GM21528 (cell line): ENCODE data around the gene ZNF133.
"Not testable (repeated sequence)": the region's sequence is repeated elsewhere in the genome, so short reads cannot be mapped to it uniquely, and the experiment has no call there.

Experiments
- ATAC-seq: cut with Tn5 transposase; IDR thresholded peaks from one replicate; pipeline ENCODE4 v1.9.1; 2021; ENCODE audit warnings: mild to moderate bottlenecking, moderate library complexity; ENCODE audit not compliant: unreplicated experiment, low FRiP score

ZNF133 gene

GRCh38 chr20:18287915-18288748, at the start of gene ZNF133:
ZNF133 (plus strand) TSS chr20:18288527; CDS start chr20:18305687, 17,160 bp downstream.
- ATAC-seq: peak; percentile 98

- ATAC-seq: no peak
Measured at GRCh38 chr20:18240997-18241396, 47.3 kb upstream of the ZNF133 start.

DNA sequence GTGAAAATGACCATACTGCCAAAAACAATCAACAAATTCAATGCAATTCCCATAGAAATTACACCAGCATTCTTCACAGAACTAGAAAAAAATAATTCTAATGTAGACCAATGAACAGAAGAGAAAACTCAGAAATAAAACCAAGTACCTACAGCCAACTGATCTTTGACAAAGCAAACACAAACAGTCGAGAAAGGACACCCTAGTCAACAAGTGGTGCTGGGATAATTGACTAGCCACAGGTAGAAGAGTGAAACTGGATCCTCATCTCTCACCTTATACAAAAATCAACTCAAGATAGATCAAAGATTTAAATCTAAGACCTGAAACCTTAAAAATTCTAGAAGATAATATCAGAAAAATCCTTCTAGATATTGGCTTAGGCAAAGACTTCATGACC, 44.5 kb upstream of the ZNF133 start:
- ATAC-seq: no peak

- ATAC-seq: not testable (repeated sequence)
Measured at GRCh38 chr20:18248545-18248944, 39.8 kb upstream of the ZNF133 start.

GRCh38 chr20:18250217-18250616, 38.1 kb upstream of the ZNF133 start:
- no peak for ATAC-seq

- no peak for ATAC-seq
Measured at GRCh38 chr20:18252597-18253451, 35.5 kb upstream of the ZNF133 start.

DNA sequence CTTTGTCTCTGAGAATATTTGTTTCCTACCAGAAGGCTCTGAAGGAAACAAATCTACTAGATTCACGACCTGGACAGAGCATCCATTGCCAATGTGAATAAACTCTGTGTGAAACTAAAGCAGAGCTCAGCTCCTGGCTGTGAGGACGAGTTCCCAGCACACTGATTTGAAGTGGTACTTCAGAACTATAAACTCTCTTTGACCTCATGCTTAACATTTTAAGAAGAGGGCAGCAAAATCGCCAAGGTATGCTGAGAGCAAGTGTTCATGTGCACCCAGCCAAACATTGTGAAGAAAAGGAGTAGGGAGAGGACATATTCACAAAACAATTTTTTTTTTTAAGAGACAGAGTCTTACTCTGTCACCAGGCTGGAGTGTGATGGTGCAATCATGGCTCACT, 33.7 kb upstream of the ZNF133 start:
- ATAC-seq: no peak

- no peak for ATAC-seq
Measured at GRCh38 chr20:18255526-18255925, 32.8 kb upstream of the ZNF133 start.

DNA sequence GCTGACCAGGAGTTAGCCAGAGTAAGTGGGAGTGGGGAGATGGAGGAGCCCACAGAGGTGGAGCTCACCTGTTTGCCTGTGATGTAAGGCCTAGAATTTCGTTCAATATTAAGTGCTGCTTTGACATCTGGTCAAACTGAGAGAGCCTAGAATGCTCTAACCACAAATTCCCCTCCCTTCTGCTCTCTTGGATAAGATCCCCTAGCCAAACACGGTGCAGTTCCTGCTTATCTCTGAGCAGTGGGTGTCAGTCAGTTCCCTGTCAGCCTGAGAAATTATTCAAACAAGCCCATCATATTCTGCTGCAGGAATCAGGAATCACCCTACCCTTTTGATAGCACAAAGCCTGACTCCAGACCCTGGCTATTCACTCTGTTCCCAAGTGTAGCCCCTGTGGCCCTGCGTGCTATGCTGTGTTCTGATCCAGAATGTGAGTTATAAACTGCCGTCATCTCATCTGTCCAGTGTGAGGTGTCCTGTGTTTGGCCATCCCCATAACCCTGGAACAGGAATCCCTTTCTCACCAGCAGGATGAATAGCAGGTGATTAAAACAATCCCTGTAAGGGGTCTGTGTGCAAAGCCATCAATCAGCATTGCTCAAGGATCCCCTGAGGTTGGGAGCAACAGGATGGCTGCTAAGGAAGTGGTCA, 31.8 kb upstream of the ZNF133 start:
- no peak for ATAC-seq

GRCh38 chr20:18258126-18258860, 30.0 kb upstream of the ZNF133 start:
- no peak for ATAC-seq

GRCh38 chr20:18259730-18260129, 28.6 kb upstream of the ZNF133 start:
- ATAC-seq: no peak

DNA sequence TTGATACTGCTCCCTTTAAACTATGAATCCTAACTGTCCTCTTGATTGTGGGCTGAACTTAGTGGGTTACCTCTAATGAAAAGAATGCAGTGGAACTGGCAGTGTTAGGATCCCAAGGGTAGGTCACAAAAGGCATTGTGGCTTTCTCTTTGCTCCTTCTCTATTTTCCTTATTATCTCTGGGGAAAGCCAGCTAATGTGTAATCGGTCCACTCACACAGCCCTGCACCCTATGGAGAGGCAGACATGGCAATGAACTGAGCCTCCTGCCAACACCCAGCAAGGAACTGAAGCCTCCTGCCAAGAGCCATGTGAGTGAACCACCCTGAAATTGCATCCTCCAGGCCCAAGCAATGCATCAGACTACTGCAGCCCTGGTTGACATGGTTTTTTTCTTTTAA, 24.6 kb upstream of the ZNF133 start:
- ATAC-seq: no peak

- ATAC-seq: no peak
Measured at GRCh38 chr20:18265441-18265840, 22.9 kb upstream of the ZNF133 start.

- ATAC-seq: no peak
Measured at GRCh38 chr20:18266282-18266681, 22.0 kb upstream of the ZNF133 start.

- no peak for ATAC-seq
Measured at GRCh38 chr20:18267815-18268214, 20.5 kb upstream of the ZNF133 start.

- ATAC-seq: no peak
Measured at GRCh38 chr20:18271160-18271559, 17.2 kb upstream of the ZNF133 start.

- no peak for ATAC-seq
Measured at GRCh38 chr20:18272451-18272850, 15.9 kb upstream of the ZNF133 start.

DNA sequence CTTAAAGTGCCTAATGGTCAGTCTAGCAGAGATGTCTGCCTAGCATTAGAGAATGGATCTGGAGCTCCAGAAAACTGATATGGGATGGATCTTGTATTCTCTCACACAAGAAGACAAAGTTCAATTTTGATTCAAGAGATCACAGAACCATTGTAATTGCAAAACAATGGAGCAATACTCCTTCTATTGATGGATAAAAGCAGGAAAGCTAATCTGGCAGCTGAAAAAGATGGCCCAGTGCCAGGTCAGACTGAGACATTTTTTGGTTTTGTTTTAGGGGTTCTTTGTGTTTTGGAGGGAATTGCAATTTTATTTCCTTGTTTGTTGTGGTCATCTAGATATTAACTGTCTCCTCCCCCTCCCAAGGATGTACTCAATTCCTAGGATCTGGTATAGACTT, 14.6 kb upstream of the ZNF133 start:
- no peak for ATAC-seq

DNA sequence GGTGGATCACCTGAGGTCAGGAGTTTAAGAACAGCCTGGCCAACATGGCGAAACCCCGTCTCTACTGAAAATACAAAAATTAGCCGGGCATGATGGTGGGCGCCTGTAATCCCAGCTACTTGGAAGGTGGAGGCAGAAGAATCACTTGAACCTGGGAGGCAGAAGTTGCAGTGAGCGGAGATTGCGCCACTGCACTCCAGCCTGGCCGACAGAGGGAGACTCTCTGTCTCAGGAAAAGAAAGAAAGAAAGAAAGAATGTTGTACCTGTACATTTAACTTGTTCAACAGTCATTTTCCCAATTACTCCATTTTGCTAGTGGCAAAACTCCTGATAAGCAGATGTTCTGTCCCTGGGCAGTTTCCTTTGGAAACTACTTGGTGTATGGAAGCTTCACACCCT, 12.4 kb upstream of the ZNF133 start:
- not testable (repeated sequence) for ATAC-seq

DNA sequence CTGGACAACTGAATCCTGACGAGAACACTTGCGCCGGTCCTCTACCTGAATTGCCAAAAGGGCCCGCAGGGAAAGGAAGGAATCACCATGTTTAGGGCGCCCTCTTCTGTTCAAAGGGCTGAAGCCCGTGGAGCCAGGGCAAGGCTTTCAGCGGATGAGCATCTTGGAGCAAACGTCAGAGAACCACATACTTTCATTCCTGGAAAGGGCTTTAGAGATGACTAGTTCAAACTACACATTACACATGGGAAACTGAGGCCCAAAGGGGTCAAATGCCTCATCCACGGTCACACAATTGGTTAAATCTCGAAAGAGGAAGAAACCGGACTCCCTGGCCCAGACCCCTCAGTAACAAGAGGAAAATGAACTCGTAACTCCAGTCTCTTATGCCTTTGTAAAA, 11.5 kb upstream of the ZNF133 start:
- no peak for ATAC-seq
